G401 (cell line): Measurements from ENCODE around the gene FAM47C. TPM values are rescaled to one million over a fixed set of nuclear protein-coding genes. Genes with fewer than 3 reads are reported as not detected.

Experiments
- DNase-seq: peaks from one replicate; pipeline ENCODE4 v3.0.0-alpha.2; 2015; ENCODE audit warnings: low spot score
- in situ Hi-C: cut with HindIII; loops from 2 replicates; pipeline ENCODE4 v1.10.0; 2016; ENCODE audit warnings: low sequenced_read_pairs, mixed read lengths
- total RNA-seq: library from RNA; depleted of rRNA; stranded (reverse); fragments of >200 nt; shearing (Covaris generic); gene quantifications from 2 replicates; pipeline ENCODE4 v1.2.3, GENCODE V29; 2014

The FAM47C gene
- total RNA-seq, 1 experiment from 2014 or later: not detected

DNA sequence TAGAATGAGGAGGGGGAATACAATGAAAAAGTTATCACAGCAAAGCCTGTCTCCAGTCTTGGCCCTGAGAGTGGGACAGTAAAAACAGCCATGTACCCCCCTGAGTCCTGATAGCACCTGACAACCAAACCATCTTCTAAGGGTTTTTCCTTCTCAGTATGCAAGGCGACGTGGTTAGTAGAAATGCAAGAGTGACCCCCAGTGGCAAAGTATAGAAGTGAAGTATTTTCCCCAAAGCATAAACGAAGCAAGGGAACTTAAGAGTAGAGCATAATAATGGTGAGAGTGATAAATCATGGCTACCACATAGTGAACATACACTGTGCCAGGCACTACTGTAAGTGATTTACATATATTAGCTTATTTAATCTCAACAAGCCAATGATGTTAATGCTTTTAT lies 52.8 kb downstream of the FAM47C start:
- peak; percentile 3 for DNase-seq
- in situ Hi-C loops: no loop called here
